HG03039 (cell line): Measurements from ENCODE around the gene BRAP.
"Not testable (repeated sequence)": the region's sequence is repeated elsewhere in the genome, so short reads cannot be mapped to it uniquely, and the experiment has no call there.

Experiments
- ATAC-seq: cut with Tn5 transposase; IDR thresholded peaks from one replicate; pipeline ENCODE4 v1.9.1; 2021; ENCODE audit warnings: mild to moderate bottlenecking, moderate library complexity; ENCODE audit not compliant: unreplicated experiment

Gene BRAP

DNA sequence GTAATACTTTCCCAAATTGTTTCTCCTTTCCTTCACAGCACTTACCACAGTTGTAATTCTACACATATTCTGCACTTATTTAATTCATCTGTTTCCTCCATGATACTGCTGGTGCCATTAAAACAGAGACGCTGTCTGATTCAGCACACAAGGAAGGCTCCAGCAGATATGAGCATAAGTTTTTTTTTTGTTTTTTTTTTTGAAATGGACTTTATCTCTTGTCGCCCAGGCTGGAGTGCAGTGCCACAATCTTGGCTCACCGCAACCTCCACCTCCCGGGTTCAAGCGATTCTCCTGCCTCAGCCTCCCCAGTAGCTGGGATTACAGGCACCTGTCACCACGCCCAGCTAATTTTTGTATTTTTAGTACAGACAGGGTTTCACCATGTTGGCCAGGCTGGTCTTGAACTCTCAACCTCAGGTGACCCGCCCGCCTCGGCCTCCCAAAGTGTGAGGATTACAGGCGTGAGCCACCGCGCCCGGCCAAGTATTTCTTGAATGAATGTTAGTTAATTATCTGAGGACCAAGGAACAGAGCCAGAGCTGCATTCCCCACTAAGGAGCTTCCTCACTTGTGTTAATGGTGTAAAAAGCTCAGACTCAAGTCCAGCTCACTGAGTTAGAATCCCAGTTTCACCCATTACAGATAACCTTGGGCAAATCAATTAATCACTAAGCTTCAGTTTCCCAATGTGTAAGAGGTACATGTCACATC, 1.1 kb downstream of the BRAP start:
- not testable (repeated sequence) for ATAC-seq

DNA sequence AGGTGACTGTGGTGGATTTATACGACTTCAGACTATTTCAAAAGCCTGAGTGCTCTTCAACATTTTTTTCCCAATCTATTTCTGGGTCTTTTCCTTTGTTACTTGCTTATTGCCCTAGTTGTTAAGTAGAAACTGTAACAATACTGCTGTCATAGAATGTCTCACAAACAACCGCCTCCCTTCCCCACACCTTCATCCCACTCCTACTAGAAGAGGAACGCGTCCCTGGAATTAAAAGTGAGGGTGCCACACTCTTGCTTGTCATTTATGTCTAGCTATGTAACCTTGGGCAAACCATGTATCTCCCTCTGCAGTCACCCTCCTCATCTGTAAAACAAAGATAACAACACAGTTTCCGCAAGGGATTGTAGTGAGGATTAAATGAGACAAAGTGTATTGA, 8.6 kb downstream of the BRAP start:
- no peak for ATAC-seq

DNA sequence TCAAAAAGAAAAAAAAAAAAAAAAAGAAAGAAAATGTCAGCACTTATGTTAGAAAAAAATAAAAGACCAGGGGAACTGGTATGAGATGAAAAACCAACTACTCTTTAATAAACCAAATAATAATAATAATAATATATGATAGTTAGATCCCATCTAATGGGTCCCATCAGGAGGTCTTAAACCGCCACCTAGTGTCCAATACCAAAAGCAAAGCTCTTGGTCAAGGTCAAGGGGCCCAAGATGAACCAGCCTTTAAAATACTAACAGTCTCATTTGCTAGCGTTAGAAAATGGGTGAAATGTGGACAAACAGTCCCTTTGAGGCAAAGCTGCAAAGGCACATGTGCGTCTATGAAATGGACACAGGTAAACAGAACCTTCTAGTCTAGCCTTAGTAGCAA, 12.3 kb downstream of the BRAP start:
- no peak for ATAC-seq

DNA sequence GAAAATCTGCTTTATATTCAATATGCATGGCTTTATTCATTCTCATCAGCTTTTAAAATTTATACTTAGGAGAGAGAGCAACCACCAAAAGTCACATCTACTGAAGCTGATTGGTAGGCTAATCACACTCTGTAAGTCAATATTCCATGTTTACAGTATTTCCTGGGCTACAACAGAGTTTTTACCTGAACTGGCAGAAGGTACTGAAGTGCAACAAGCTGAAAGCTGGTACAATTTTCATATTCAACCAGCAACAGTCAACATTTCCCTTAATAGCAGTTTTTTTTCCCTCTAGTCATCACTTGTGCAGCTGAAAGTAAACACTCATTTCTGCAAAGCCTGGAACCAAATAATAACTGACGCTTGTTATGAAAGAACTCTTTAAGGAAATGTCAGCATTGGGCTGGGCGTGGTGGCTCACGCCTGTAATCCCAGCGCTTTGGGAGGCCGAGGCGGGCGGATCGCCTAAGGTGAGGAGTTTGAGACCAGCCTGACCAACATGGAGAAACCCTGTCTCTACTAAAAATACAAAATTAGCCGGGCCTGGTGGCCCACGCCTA, 12.9 kb downstream of the BRAP start:
- ATAC-seq = no peak

DNA sequence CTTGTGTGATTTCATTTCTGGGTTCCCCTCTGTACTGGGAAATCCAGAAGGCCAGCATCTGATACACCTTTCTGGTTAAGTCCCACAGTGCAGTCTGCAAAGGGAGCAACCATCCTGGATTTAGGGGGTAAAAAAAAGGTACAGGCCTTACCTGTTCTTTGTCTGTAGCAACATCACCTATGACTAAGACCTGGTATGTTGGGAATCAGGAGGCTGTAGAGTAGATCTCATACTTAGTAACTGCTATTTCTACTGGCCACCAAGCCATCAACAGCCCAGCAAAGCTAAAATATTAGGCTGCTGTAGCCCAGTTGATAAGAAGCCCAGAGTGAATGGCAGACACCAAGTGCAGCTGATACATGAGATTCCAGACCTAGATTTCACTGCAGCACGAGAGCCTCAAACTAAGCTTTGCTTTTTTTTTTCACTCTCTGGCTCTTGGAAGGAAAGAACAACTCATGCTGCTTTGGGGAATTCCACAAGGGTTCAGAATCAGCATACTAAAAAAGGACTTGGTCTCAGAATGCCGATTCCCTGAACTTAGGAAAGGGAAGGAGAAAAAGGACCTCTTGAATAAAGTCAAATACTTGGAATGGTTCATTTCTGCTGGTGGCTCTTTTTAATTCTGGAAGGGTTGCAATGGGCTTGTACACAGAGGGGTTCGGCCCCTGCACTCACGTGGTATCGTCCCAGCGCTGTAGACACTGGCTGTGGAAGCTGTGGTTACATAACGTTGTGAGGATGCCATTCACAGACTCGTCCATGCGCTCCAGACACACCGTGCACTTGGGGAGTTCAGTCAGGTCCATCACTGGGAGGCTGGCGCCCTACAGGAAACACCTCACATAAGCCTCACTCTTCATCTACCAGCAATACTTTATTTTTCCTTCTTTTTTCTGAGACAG, 20.5 kb downstream of the BRAP start:
- no peak for ATAC-seq

DNA sequence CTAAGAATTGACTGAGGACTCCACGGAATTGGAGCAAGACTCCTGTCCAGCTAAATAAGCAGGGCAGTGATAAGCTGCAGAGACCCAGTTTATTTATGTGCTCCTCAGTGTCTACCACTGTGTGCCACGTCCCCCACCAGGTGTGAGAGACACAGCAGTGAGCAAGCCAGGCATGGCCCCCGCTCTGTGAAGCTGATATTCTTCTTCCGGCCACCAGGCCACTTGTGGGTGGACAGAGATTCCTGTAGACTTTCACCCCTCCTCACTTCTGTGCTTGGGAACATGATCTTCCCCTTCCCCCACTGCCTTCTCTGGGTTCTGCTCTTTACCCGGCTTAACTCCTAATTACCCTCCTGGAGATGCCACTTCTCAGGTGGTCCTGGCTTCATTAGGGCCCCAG, 21.3 kb downstream of the BRAP start:
- no peak for ATAC-seq

DNA sequence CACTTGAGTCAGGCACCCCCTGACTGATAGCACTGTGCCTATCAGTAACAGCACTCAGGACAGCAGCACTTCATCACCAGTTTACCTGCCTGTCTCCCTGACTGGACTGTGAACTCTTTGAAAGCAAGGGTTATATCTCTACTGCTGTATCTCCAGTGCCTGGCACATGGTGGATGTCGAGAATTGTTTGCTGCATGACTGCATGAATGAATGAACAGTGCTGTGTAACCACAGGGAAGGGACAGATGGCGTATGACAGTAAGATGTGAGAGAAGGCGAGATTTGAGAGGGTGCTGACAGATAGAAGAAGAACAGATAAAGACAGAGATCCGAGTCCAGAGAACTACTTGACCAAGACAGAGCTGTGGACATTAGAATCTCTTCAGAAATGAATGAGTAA, 29.7 kb downstream of the BRAP start:
- no peak for ATAC-seq

DNA sequence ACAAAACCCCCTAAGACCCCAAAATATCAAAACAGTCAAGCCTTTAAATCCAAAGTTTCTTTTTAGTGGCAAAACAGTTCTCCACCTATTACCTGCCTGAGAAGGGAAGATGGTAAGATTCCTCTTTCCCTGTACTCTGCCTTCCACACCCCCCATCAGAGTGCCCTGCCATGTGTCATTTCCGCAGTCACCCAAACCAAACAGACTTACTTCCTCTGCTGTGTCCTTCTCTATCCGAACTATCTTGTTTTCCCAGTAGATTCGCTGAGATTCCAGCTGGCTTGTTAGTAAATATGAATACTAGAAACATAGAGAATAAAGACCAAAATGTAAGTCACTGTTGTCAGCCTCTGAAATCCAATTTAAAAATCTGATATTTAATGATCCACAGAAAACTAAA, 30.4 kb downstream of the BRAP start:
- no peak for ATAC-seq

DNA sequence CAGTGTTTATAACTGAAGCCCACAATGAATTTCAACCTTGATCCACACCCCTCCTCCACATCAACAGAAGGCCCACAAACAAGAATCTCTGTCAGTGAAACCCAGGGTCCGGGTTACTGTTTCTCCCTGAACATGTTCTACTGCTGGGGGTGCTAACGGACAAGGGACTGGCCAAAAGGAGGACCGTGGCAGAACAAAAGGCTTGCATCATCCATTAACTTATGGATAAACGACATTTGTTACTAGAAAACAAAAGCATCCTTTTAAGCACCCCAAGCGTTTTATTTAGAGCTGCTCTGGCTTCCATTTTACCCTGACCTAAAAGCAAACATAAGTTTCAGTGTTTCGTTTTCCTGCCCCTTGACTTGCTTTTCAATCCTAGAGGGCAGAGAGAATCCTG, 32.2 kb downstream of the BRAP start:
- ATAC-seq = no peak

DNA sequence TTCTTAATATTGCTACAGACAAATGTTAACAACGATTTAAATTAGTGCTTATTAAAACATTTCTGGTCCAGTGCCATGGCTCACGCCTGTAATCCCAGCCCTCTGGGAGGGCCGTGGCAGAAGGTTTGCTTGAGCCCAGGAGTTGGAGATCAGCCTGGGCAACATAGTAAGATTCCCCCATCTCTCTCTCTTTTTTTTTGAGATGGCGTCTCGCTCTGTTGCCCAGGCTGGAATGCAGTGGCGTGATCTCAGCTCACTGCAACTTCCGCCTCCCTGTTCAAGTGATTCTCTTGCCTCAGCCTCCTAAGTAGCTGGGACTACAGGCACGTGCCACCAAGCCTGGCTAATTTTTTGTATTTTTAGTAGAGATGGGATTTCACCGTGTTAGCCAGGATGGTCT, 33.2 kb downstream of the BRAP start:
- not testable (repeated sequence) for ATAC-seq

DNA sequence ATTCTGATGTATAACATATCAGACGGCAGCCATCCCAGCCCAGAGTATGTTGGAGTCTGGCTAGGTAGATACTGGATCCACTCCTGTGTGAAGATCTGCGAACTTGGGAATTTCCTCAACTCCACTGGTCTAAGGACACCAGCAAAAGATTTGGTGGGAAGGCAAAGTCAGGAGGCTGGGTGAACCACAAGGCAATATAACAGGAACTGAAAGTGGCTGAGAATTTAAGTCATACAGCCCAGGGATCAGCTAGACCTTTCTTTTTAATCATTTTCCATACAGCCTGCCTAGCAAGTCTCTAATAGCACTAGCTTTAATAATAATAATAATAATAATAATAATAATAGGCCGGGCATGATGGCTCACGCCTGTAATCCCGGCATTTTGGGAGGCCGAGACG, 34.8 kb downstream of the BRAP start:
- no peak for ATAC-seq

DNA sequence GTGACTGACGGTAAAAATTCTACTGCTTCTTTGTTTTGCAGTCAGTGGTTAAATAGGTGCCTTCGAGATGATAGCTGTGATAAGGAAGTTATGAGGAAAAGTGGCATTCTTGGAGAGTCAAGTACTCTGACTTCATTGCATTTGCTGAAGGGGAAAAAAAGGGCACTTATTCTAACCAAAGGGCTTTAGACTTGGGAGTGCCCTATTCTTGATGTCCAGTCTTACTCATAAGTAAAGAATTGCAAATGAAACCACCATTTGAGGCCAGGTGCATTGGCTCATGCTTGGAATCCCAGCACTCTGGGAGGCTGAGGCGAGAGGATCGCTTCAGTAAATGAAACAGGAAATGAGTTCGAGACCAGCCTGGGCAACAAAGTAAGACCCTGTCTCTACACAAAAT, 40.3 kb downstream of the BRAP start:
- no peak for ATAC-seq

DNA sequence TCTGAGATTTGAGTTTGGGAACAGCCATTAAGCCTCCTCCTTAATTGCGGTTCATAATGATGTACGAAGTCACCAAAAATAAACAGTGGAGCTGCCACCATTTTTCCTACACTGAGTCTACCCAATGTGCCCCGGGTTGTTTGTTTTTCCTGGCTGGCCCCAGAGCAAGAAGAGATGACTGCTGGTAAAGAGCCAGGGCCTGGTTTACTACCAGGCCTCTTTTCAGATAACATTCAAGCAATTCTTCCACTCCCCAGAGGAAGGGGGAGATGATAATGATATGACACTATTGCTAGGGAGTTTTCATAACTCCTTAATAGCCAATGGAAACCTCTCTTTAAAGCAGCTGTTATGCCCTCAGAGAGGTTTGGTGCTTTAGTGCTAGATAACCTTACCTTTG, 42.3 kb downstream of the BRAP start:
- no peak for ATAC-seq

DNA sequence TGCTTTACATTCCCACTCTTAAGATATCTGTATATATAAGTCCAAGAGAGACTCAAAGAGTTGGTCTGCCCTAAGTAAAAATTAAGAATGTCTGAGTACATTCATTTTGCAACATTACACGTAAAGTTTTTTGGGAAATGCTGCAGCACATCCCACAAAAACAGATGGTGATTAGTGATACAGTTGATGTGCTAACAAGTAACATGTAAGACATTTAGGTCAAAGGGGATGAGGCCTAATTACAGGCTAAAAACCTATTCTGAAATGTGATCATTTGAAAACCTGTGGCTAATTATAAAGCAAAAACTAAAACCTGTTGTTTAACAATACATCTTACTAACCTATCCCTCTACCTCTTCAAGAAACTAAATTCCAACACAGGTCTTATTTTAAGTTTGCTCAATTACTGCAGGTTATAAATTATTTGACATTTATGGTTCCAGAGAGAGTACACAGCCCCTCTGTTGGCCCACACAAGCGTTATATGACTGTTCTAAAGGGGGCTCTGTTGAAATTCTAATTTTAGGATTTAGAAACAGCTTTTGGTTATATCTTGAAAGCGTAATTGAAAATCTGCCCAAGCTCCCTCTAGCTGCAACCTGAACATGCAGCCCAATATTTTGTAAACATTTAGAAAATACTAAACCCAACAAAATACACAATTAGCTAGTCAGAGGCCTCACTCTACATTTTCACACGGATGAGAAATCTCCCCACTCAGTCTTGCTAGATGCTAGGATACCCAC, 42.9 kb downstream of the BRAP start:
- no peak for ATAC-seq

DNA sequence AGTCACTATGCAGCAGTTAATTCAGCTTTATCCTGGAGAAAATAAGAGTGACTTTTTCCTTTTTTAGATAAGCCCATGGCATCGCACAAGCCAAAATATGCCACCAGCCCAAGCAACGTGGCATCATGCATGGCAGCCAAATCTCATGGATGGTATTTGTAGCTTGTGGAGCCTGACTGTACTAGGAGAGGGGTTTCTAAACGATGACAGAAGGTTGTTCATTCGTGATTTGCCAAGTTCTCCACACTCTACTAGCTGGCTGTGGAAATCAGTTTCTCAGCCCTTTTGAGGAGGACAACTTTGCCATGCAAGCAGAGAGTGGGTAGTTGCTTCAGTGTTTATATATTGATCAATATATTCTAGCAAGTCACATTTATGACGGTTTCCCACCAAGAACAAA, 45.2 kb downstream of the BRAP start:
- ATAC-seq = no peak

DNA sequence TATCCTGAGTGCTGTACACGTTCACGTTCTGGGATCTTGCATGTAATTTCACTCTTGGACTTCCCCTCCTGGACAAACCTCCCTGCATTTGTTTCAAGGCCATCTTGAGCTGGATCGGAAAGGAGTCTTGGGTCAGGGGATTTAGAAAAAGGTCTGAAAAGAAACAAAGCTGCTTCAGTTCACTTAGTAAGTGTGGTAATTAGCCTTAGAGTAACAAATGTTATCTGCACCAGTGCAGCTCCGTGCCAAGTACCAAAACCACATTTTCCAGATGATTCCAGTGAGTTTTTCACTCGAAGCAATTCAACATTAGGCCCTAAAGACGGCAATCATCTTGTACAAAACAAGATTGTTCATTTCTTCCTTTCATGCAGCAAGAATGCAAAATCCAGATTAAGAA, 47.2 kb downstream of the BRAP start:
- no peak for ATAC-seq

DNA sequence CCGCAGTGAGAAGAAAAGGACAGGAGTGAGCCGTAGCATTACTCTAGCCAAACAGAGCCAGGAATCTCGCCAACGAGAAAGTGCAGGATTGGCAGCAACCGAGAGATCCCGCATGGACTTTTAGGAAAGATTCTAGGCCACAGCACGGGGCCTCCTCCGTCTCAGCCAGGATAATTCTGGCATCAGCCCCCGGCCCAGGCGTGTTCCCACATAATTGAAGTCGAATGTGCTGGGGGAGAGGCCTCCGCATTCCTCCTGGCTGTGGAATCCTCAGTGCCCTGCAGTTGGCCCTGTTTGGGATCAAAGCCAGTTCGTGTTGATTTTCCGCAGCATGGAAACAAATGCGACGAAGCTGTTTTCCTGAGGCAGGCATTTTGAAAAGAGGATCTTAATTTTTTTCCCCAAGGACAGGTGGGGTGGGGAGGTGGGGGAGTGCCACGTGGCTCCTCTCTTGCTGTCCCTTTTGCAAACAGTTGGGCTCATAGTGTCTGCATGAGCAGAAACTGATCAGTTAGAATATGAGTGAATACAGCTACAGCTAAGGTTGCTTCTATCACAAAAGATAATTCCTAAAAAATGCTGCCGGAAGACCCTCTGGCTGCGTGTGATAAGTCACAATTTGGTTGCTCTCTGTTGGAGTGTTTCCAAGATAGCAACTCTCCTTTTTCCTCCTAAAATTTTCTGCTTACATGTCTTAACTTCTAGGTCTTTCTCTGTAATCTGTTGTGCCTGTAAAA, 49.4 kb downstream of the BRAP start:
- ATAC-seq = no peak

DNA sequence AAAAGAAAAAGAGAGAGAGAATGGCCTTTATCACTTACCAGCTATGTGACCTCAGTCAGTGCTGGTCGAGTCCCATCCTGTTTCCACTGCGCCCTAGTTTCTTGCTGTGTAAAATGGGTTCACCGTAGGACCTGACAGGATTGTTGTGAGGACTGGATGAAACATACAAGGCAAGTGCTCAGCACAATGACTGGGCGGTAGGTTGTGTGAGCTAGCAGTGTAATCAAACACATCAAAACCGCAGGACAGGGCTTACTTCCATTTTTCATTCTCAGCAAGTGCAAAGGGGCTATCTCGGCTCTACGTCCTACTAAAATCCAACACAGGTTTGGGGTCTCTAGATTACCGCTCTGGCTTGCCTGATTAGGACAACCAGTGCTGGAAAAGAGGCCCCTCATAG, 50.2 kb downstream of the BRAP start:
- ATAC-seq = no peak

DNA sequence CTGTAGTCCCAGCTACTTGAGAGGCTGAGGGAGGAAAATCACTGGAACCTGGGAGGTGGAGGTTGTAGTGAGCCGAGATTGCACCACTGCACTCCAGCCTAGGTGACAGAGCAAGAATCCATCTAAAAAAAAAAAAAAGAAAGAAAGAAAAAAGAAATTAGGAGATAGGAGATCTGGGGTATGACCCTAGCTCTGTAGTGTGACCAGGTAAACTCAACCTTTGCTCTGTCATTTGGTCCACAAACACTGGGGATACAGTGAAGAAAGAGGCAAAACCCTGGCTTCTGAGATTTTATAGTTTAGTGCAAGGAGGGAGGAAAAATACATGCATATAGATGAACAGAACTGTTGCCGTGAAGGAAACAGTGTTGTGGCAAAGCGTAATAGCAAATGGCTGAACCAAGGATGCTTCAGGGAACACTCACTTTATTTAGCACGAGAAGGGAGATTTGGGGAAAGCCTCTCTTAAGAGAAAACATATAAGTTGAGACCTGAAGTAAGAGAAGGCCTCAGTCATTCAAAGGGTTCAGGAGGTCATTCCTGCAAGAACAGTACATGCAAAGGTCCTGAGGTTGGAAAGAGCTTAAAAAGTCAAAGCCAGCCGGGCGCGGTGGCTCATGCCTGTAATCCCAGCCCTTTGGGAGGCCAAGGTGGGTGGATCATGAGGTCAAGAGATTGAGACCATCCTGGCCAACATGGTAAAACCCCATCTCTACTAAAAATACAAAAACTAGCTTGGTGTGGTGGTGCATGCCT, 57.1 kb downstream of the BRAP start:
- no peak for ATAC-seq

DNA sequence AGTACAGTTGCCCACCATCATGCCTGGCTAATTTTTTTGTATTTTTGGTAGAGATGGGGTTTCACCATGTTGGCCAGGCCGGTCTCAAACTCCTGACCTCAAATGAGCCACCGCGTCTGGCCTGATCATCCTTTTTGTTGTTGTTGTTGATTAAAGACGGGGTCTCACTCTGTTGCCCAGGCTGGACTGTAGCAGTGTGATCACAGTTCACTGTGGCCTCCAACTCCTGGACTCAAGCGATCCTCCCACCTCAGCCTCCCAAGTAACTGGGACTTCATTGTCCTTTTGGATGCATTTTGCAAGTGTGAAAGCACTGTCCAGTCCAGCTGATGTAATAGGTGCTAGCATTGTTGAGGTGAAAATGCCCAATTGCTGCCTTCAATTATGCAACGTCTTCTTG, 59.5 kb downstream of the BRAP start:
- ATAC-seq = no peak
